H1 (cell line): Measurements from ENCODE around the gene H6PD. TPM values are rescaled to one million over a fixed set of nuclear protein-coding genes. Genes with fewer than 3 reads are reported as not detected.

Experiments
- CTCF ChIA-PET: fragments of 300-600 bp; sonication (Branson Sonifier 250); formaldehyde crosslinking; loops from one replicate; lab custom pipeline; 2021; ENCODE audit not compliant: partially characterized antibody; lab: Charles Lee
- POLR2A ChIA-PET: fragments of 300-600 bp; sonication (Branson Sonifier 250); formaldehyde crosslinking; loops from one replicate; lab custom pipeline; 2021; ENCODE audit warnings: inconsistent platforms; ENCODE audit not compliant: partially characterized antibody; lab: Charles Lee
- DNase-seq, 2 experiments: peaks; one replicate each; pipeline versions ENCODE4 v3.0.0 to v3.0.0-alpha.2; 2010 to 2022; ENCODE audit warnings: low spot score in 2 of 2, low read depth in 1 of 2, mixed read lengths in 1 of 2
- FAIRE-seq: peaks from 2 replicates; lab custom pipeline; 2011; peaks lifted over from hg19 to GRCh38; lab: Jason Lieb, UNC
- H2AFZ ChIP-seq: 2 replicates; pipeline ENCODE4 v1.8.1; 2012; ENCODE audit warnings: low read length, inconsistent platforms
- H2AK5ac ChIP-seq: 2 replicates; pipeline ENCODE4 v1.6.1; 2013; ENCODE audit warnings: low read depth, low read length
- H2BK120ac ChIP-seq: replicated peaks from 2 replicates; pipeline ENCODE3; 2013; ENCODE audit warnings: low read depth, low read length, inconsistent platforms
- H2BK12ac ChIP-seq: 2 replicates; pipeline ENCODE4 v1.6.1; 2013; ENCODE audit warnings: low read depth, low read length
- H2BK15ac ChIP-seq: 2 replicates; pipeline ENCODE4 v1.6.1; 2013; ENCODE audit warnings: low read length
- H2BK20ac ChIP-seq: 2 replicates; pipeline ENCODE4 v1.6.1; 2013; ENCODE audit warnings: low read length
- H2BK5ac ChIP-seq: 2 replicates; pipeline ENCODE4 v1.6.1; 2013; ENCODE audit warnings: low read depth, low read length
- H3K14ac ChIP-seq: 2 replicates; pipeline ENCODE4 v1.6.1; 2013; ENCODE audit warnings: inconsistent platforms; ENCODE audit not compliant: insufficient read length
- H3K18ac ChIP-seq: 2 replicates; pipeline ENCODE4 v1.6.1; 2013; ENCODE audit warnings: low read length; ENCODE audit errors: extremely low read depth
- H3K23ac ChIP-seq: 2 replicates; pipeline ENCODE4 v1.6.1; 2013; ENCODE audit warnings: inconsistent platforms; ENCODE audit not compliant: insufficient read length
- H3K23me2 ChIP-seq: 2 replicates; pipeline ENCODE4 v1.6.1; 2013; ENCODE audit warnings: low read depth, low read length
- H3K27ac ChIP-seq: 2 replicates; pipeline ENCODE4 v1.6.1; 2011; ENCODE audit warnings: low read depth, low read length, inconsistent platforms
- H3K27me3 ChIP-seq, 4 experiments: replicated peaks in 1 of 4; 1 replicate in 1 of 4; 2 replicates in 3 of 4; pipeline versions ENCODE4 v1.6.1 to v1.8.1; 2011 to 2013; ENCODE audit warnings: low read length in 3 of 4, mild to moderate bottlenecking in 3 of 4, inconsistent platforms in 2 of 4, mixed read lengths in 2 of 4, moderate library complexity in 1 of 4; ENCODE audit not compliant: control insufficient read depth in 3 of 4, insufficient read depth in 3 of 4; ENCODE audit errors: extremely low read depth in 1 of 4
- H3K36me3 ChIP-seq, 4 experiments: 2 replicates each; pipeline versions ENCODE4 v1.6.1 to v1.8.1; 2011 to 2013; ENCODE audit warnings: mild to moderate bottlenecking in 4 of 4, low read length in 3 of 4, moderate library complexity in 2 of 4, control low read depth in 1 of 4, inconsistent platforms in 1 of 4; ENCODE audit not compliant: insufficient read depth in 4 of 4, control insufficient read depth in 2 of 4
- H3K4ac ChIP-seq: replicated peaks from 2 replicates; pipeline ENCODE3; 2013; ENCODE audit warnings: low read length, low read depth, mixed read lengths, inconsistent platforms; ENCODE audit not compliant: insufficient read length
- H3K4me1 ChIP-seq, 4 experiments: replicated peaks in 1 of 4; 1 replicate in 1 of 4; 2 replicates in 3 of 4; pipeline versions ENCODE4 v1.6.1 to v1.8.1; 2011 to 2013; ENCODE audit warnings: low read length in 3 of 4, inconsistent platforms in 2 of 4, mixed read lengths in 1 of 4; ENCODE audit not compliant: insufficient read depth in 4 of 4, control insufficient read depth in 3 of 4
- H3K4me2 ChIP-seq, 2 experiments: 2 replicates each; pipeline versions ENCODE4 v1.6.1 to v1.8.1; 2011 to 2013; ENCODE audit warnings: low read depth in 2 of 2, low read length in 2 of 2, control low read depth in 1 of 2, inconsistent platforms in 1 of 2, mild to moderate bottlenecking in 1 of 2; ENCODE audit not compliant: insufficient read depth in 1 of 2
- H3K4me3 ChIP-seq, 4 experiments: fragments of 200-600, 300-600 bp in 1 of 4; sonication (generic), shearing (Covaris generic), sonication (Bioruptor Twin) in 1 of 4; 2 replicates each; pipeline versions ENCODE4 v1.5.1 to v1.8.1; 2011 to 2016; ENCODE audit warnings: low read length in 4 of 4, low read depth in 3 of 4, control low read depth in 2 of 4, inconsistent platforms in 2 of 4, mild to moderate bottlenecking in 2 of 4, mixed read lengths in 1 of 4, moderate library complexity in 1 of 4; ENCODE audit not compliant: insufficient read depth in 2 of 4; ENCODE audit errors: extremely low read depth in 1 of 4
- H3K56ac ChIP-seq: replicated peaks from 2 replicates; pipeline ENCODE3; 2013; ENCODE audit warnings: low read depth, mild to moderate bottlenecking, mixed read lengths, low read length, inconsistent platforms; ENCODE audit not compliant: insufficient read length
- H3K79me1 ChIP-seq: 2 replicates; pipeline ENCODE4 v1.6.1; 2013; ENCODE audit warnings: low read depth, low read length, control low read depth
- H3K79me2 ChIP-seq, 2 experiments: 2 replicates each; pipeline versions ENCODE4 v1.6.1 to v1.8.1; 2012 to 2013; ENCODE audit warnings: low read length in 2 of 2, mild to moderate bottlenecking in 2 of 2, inconsistent platforms in 1 of 2; ENCODE audit not compliant: insufficient read depth in 2 of 2, control insufficient read depth in 1 of 2
- H3K9ac ChIP-seq, 4 experiments: replicated peaks in 1 of 4; 1 replicate in 1 of 4; 2 replicates in 3 of 4; pipeline versions ENCODE4 v1.6.1 to v1.8.1; 2011 to 2013; ENCODE audit warnings: low read depth in 3 of 4, low read length in 3 of 4, control low read depth in 2 of 4, mild to moderate bottlenecking in 2 of 4, moderate library complexity in 2 of 4, inconsistent platforms in 1 of 4; ENCODE audit errors: extremely low read depth in 1 of 4
- H3K9me3 ChIP-seq, 2 experiments: 2 replicates each; pipeline versions ENCODE4 v1.6.1 to v1.8.1; 2012 to 2013; ENCODE audit warnings: mild to moderate bottlenecking in 2 of 2, moderate library complexity in 2 of 2, control low read depth in 1 of 2, inconsistent platforms in 1 of 2, low read depth in 1 of 2, low read length in 1 of 2, mixed read lengths in 1 of 2; ENCODE audit not compliant: insufficient read depth in 2 of 2
- H4K20me1 ChIP-seq, 2 experiments: replicated peaks in 1 of 2; 2 replicates each; pipeline versions ENCODE3 to v1.8.1; 2011 to 2013; ENCODE audit warnings: inconsistent platforms in 2 of 2, low read length in 2 of 2, mild to moderate bottlenecking in 1 of 2; ENCODE audit not compliant: insufficient read depth in 2 of 2, control insufficient read depth in 1 of 2
- H4K5ac ChIP-seq: 2 replicates; pipeline ENCODE4 v1.6.1; 2013; ENCODE audit warnings: low read length, low read depth, mixed read lengths, inconsistent platforms; ENCODE audit not compliant: insufficient read length
- H4K8ac ChIP-seq: 2 replicates; pipeline ENCODE4 v1.8.0; 2013; ENCODE audit warnings: mild to moderate bottlenecking, moderate library complexity, low read length, inconsistent platforms; ENCODE audit not compliant: insufficient read depth; ENCODE audit errors: extremely low read depth
- H4K91ac ChIP-seq: replicated peaks from 2 replicates; pipeline ENCODE3; 2013; ENCODE audit warnings: low read length, mixed read lengths, inconsistent platforms; ENCODE audit not compliant: insufficient read length
- CBX8 ChIP-seq: fragments of 300-800, 300-1000 bp; sonication (generic); IDR thresholded peaks from 2 replicates; pipeline ENCODE4 v1.7.1; 2016; ENCODE audit warnings: low read depth, low read length, borderline replicate concordance
- EP300 ChIP-seq, 2 experiments: IDR thresholded peaks; 1 replicate in 1 of 2; 2 replicates in 1 of 2; pipeline ENCODE4 v1.6.1; 2011 to 2012; ENCODE audit warnings: low read depth in 2 of 2, low read length in 2 of 2, mild to moderate bottlenecking in 2 of 2, borderline replicate concordance in 1 of 2, inconsistent platforms in 1 of 2, moderate library complexity in 1 of 2
- POLR2A ChIP-seq, 2 experiments: IDR thresholded peaks; 1 replicate in 1 of 2; 2 replicates in 1 of 2; pipeline ENCODE4 v1.6.1; 2011; ENCODE audit warnings: low read depth in 2 of 2, low read length in 2 of 2, mild to moderate bottlenecking in 2 of 2; ENCODE audit errors: control extremely low read depth in 1 of 2
- SAP30 ChIP-seq: fragments of 300-600 bp; sonication (generic); IDR thresholded peaks from 2 replicates; pipeline ENCODE4 v1.7.1; 2012; ENCODE audit warnings: low read length, moderate library complexity, mild to moderate bottlenecking, inconsistent platforms; ENCODE audit not compliant: insufficient read depth, insufficient replicate concordance
- WGBS, 2 experiments: shearing (Covaris generic) in 1 of 2; methylation state at CpG; one replicate each; pipeline versions ENCODE4 v1.1.6 to v1.1.7; 2013 to 2015; ENCODE audit warnings: low lambda C conversion rate in 2 of 2, mixed read lengths in 2 of 2, inconsistent platforms in 1 of 2, low coverage in 1 of 2, missing lambda C conversion rate in 1 of 2; ENCODE audit not compliant: insufficient replicate concordance in 2 of 2, insufficient coverage in 1 of 2, insufficient read length in 1 of 2; ENCODE audit errors: extremely low coverage in 1 of 2, missing lambda C conversion rate in 1 of 2; 5-methylcytosine and 5-hydroxymethylcytosine counted together
- polyA plus RNA-seq, 7 experiments: library from polyadenylated mRNA; depleted of rRNA in 3 of 7; stranded (reverse) in 5 of 7; unstranded in 2 of 7; fragments of >200 nt in 5 of 7; fragments of 200-250 nt in 2 of 7; gene quantifications; 1 replicate in 5 of 7; 2 replicates in 1 of 7; 4 replicates in 1 of 7; pipeline versions ENCODE4 v1.2.1 to v1.2.3, GENCODE V29; 2011 to 2013; ENCODE audit warnings: missing spikeins in 2 of 7, mixed read lengths in 2 of 7
- total RNA-seq: library from RNA; stranded (reverse); fragmentation: NEBNext Ultra II Directional; extraction: Animal tissue kit (Norgen Biotek cat#: 25700); gene quantifications from 2 replicates; pipeline ENCODE4 v1.2.1, GENCODE V29; 2021

The H6PD gene
- total and polyA plus RNA-seq, 2 of the 8 experiments (the other 6 are each of a cell fraction or from before 2014, with no cell fraction given): 3.6 to 3.8 TPM

GRCh38 chr1:9229549-9229948, 5.0 kb upstream of the H6PD start:
- Histone ChIP-seq H3K4me1 (peaks cover 0 to 8% (median 3%) of the 10 kb centered on the region in 4 experiments; a peak in 3 of 7 replicates), H2AFZ (no peak overlapping the region), H3K27me3 (no peaks in the 10 kb centered on the region), H2BK20ac (no peak overlapping the region), H3K36me3 (no peaks in the 10 kb centered on the region), H2BK15ac (no peak overlapping the region), H4K8ac (no peak overlapping the region), H3K9me3 (no peaks in the 10 kb centered on the region), H2BK5ac (no peak overlapping the region), H3K14ac (no peak overlapping the region), H3K79me1 (no peaks in the 10 kb centered on the region), H4K5ac (no peak overlapping the region), H3K27ac (no peak overlapping the region), H2BK12ac (no peak overlapping the region), H3K9ac (no peak overlapping the region), H3K56ac (no peak overlapping the region), H3K4ac (no peak overlapping the region), H3K4me2 (no peak overlapping the region), H3K23me2 (peaks cover 3% of the 10 kb centered on the region; the same call in 1 of the 2 replicates), H2BK120ac (no peak overlapping the region), H3K79me2 (no peaks in the 10 kb centered on the region), H3K18ac (no peak overlapping the region), H3K23ac (no peak overlapping the region), H4K91ac (no peak overlapping the region), H3K4me3 (no peak overlapping the region), H4K20me1 (no peaks in the 10 kb centered on the region), H2AK5ac (no peak overlapping the region)
- 91% methylated on average over 5 of the region's 6 CpGs; no CpG with 5 or more reads in 1 of the 2 experiments for WGBS, 2 experiments
- POLR2A ChIA-PET: interaction anchor here (0.6 to 1.8 kb wide), 2 partner anchors 31 to 184 kb away, joined by 3 read pairs; no protein-coding TSS in a partner anchor
- CTCF ChIA-PET: interaction anchor here (0.6 to 11.9 kb wide), 3 partner anchors 17 to 28 kb away, joined by 3 to 127 read pairs (median 3); no protein-coding TSS in a partner anchor
- TF ChIP-seq POLR2A (IDR thresholded peaks at IDR 0.05; ENCODE audit: control extremely low read depth in 1 of 2, low read depth in 2 of 2, low read length in 2 of 2) (no peak), EP300 (IDR thresholded peaks at IDR 0.05; ENCODE audit: borderline replicate concordance in 1 of 2, low read depth in 2 of 2, low read length in 2 of 2) (no peak), CBX8 (no peak), SAP30 (no peak)
- FAIRE-seq (no peak), DNase-seq (no peak)
